Measurements from ENCODE around the gene ANGEL1.
A peak's percentile ranks its signal among the peaks of the same experiment; 100 is the strongest.

ANGEL1 gene

GRCh38 chr14:76814726-76815645 lies 2.3 kb upstream of the ANGEL1 start:
- no peak for DNase-seq

- DNase-seq: no peak
Observed at GRCh38 chr14:76812093-76812421, 625 bp downstream of the ANGEL1 start.

DNA sequence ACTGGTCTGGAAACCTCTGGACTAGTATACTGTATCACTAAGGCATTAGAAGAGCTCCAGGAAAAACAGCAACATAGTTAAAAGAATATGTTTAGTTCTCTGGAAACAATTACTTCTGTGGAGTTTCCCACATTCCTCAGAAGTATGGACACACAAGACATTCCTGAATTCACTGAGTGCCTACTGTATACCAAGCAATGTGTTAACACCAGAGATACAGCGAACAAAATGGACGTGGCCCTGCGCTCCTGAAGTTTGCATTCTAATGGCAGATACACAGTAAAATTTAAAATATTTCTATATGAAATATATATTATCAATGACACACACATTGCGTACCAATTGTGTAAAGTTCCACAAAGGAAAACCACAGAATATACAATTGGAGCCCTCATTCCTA lies 1.1 kb downstream of the ANGEL1 start:
- DNase-seq: no peak

DNA sequence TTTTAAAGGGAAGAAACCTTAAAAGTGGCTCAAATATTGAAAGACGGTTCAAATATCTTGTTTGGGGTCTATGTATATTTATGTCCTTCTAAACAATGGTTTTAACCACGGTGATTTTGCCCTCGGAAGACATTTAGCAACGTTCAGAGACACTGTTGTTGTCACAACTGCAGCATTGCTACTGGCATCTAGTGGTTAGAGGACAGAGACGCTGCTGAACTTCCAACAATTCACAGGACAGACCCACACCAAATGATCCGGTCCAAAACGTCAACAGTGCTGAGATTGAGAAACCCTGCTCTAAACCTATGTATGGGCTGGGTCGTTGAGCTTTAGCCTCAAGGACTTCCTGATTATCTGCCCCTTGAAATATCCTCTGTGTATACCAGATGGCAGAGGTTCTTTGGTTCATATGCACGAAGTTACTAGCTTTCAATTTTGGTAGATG lies 1.7 kb downstream of the ANGEL1 start:
- DNase-seq: peak in 1 of 2 experiments; percentile 7

DNA sequence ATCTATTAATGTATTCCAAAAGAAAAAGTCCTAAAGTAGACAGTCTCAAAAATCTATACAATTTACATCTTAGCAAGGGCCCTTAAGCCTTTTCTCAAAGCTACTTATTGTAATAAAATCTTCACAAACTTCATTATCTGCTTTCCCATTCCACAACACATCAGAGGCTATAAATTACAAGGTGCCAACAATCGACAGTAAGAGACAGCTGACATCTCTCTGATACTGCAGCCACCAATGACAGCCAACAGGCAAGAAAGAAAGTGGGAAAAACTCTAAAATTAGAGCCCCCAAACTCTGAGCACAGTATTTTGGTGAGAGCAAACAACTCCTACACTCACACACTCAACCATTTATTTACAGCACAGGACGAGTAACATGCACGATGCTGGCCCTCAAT lies 2.2 kb downstream of the ANGEL1 start:
- no peak for DNase-seq

DNA sequence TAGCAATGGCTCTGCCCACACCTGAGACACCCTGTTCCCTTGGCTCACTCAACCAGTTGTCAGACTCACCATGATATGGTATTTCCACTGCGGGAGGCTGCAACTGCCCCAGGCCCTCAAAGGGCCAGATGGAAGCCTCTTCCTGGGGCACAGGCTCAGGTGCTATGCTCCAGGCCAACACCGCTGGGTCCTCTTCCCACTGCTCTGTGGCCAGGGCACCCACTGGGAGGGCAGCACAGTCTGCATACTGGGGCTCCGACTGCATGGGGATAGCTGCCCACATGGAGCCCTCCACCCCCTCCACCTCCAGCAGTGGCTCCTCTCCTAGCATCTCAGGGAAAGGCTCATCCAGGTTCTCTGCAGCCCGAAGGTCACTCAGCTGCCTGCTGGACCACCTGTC lies 3.7 kb downstream of the ANGEL1 start:
- no peak for DNase-seq

DNA sequence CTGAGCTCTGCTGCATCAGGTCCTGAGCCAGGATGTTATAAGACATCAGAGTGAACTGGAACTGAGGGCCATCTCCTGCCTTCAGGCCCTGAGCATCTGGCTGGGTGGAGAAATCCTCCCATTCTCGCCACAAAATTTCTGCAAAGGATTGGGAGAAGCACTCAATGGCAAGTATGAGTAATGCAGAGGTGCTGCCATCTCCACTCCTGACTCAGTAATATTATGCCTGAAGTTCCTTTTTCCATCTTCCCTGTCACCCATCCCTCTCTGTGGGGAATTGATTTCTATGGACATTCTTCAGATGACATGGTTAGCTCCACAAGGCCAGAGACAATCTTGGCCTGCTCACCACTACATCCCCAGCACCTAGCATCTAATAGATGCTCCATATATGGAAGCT lies 4.7 kb downstream of the ANGEL1 start:
- no peak for DNase-seq

GRCh38 chr14:76806446-76806845 lies 6.2 kb downstream of the ANGEL1 start:
- no peak for DNase-seq

- no peak for DNase-seq
Observed at GRCh38 chr14:76793956-76794355, 18.7 kb downstream of the ANGEL1 start.

- no peak for DNase-seq
Observed at GRCh38 chr14:76793324-76793723, 19.4 kb downstream of the ANGEL1 start.

GRCh38 chr14:76792422-76792821 lies 20.3 kb downstream of the ANGEL1 start:
- no peak for DNase-seq

DNA sequence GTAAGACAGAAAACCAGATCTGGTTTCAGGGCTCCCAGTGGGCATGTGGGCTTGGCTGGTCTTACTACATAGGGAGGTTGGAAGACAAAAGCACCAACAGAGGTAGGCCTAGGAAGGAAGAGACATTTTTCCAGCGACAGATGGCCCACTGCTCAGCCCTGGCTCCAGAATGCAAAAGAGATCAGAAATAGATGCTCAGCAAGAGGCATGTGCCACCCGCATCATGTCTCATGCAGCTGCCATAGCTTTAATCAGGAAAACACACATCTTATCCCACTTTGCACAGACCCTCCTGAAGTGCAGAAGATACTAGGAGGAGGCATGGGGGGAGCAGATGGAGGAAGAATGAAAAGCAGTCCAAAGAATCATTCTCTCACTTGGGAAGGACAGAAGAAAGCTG lies 26.1 kb downstream of the ANGEL1 start:
- no peak for DNase-seq

GRCh38 chr14:76784881-76785280 lies 27.8 kb downstream of the ANGEL1 start:
- DNase-seq: peak; percentile 50 to 53

GRCh38 chr14:76784266-76784874 lies 28.3 kb downstream of the ANGEL1 start:
- DNase-seq: no peak

- DNase-seq: no peak
Observed at GRCh38 chr14:76782885-76783566, 29.7 kb downstream of the ANGEL1 start.

GRCh38 chr14:76782115-76782884 lies 30.4 kb downstream of the ANGEL1 start:
- no peak for DNase-seq

DNA sequence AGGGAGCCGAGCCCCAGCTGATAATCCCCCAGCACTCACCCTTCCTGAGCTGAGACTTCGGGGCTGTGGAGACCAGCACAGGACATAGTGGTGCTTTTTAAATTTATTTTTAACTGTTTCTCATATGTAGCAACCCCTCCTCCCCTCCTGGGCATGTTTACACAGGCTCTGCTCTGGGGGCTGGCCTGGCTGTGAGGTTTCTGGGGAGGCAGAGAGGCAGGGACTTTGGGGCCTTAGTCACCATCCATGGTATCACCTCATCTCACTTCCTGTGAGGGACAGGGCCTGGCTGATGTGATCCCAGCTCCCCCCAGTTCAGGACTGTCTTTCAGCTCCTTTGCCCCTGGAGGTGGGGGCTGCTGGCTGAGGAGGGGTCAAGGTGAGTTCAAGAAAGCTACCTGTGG lies 31.0 kb downstream of the ANGEL1 start:
- no peak for DNase-seq

DNA sequence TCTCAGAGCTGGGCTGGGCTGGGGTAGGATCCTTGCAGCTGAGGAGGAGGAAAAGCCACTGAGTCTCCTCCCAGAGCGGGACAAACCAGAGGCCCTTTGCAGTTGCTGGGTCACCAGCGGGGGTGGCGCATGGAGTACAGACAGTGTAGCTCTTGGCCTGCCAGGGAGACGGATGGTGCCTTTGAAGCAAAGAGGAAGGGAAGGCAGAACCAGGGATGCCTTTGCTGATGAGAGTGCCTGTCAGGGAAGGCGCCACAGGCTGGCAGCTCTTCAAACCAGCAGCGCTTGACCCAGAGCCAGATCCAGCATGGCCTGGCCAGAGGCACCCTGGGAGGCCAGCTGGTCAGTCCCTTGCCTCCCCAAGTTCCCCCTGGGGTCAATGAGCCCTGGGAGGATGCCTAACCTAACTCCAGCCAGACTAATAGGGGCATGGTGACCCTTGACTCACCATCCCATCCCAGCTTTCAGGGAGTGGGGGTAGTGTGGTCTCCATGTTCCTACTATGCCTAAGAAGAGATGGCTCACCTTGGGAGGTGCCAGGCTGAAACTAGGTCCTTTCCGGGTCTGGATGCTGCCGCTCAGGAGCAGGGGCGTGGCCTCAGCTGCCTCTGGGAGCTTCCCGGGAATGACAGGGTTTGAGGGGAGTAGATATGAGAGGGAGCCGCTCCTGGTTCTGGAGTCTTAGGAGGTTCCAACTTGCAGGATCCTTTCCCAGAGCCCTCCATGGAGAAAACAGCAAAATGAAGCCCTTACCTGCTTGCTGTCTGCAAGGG lies 31.6 kb downstream of the ANGEL1 start:
- no peak for DNase-seq

DNA sequence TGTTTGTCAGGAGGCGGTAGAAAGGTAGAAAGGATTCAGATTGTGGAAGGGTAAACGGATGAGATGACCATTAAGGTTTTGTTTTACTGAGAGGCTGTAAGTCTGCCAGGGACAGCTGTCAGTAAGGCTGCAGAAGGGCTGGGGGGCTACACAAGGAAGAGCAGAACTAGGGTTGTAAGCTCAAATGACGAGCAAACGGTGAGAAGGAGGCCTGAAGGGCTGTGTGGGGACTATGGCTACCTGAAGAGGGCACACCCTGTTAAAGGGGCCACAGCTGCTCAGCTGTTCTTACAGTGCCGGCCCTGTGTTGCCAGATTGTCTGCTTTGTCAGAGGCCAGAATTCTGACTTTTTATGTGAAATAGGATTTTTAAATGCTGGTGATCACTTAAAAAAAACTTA lies 32.3 kb downstream of the ANGEL1 start:
- no peak for DNase-seq

DNA sequence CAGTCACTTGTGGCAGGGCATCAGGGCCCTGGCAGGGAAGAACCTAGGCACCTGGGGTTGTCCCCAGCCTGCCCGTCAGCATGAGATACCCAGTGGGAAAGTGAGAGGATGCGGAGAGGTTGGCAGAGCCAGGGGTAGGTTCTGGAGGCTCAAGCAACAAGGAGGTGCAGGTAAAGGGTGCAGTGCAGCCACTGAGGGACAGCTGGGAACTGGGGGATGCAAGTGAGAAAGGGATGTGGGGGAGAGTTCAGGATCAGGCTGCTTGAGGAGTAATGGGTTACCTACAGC lies 32.7 kb downstream of the ANGEL1 start:
- no peak for DNase-seq

DNA sequence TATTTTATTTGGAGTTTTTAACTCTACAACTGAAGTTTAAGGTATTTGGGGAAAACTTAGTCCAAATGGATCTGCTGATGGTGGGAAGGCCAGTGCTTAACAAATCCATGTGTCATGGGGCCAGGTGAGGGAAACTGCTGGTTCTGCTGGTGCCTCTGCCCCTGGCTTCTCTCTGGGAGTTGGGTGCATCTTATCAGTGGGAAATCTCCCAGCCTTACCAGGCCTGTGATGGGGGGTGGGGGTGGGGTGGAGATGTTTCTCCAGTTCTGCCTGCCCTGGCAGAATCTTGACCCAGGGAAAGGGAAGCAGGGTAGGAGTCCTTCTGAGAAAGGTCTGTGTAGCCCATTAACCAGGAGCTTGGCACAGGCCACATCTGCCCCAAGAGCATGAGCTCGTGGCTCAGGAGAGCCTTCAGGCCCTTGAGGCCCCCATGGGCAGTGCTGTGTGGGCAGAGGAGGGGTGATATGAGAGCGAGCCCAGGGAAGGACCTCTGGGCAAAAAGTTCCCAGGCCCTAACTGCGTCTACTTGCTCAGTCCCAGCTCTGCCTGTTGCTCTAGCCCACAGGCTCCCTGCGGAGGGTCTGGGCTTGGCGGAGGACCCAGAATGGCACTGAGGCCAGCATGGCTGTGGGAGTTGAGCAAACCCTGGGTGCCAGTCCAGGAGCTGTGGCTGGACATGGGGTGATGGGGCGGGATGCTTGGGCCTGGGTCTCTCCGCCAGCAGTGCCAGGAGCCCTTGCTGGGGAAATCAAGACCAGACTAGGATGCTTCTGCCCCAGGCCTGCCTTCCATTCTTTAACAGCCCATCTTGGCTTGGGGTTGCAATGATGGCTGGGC lies 33.2 kb downstream of the ANGEL1 start:
- DNase-seq: no peak

Measured in activated CD4-positive, alpha-beta T cell treated with anti-CD3 and anti-CD28 coated beads, Interleukin-2, amount 50 U/mL, for 4 hours (primary cell).